GM21717 (cell line): ENCODE results near the gene ACOT2.
"Not testable (repeated sequence)": the region's sequence is repeated elsewhere in the genome, so short reads cannot be mapped to it uniquely, and the experiment has no call there.

Experiments
- ATAC-seq: cut with Tn5 transposase; IDR thresholded peaks from one replicate; pipeline ENCODE4 v1.9.1; 2021; ENCODE audit warnings: mild to moderate bottlenecking, moderate library complexity; ENCODE audit not compliant: unreplicated experiment

ACOT2 gene

GRCh38 chr14:73567951-73568885 is 795 bp upstream of the ACOT2 start:
- ATAC-seq: no peak

DNA sequence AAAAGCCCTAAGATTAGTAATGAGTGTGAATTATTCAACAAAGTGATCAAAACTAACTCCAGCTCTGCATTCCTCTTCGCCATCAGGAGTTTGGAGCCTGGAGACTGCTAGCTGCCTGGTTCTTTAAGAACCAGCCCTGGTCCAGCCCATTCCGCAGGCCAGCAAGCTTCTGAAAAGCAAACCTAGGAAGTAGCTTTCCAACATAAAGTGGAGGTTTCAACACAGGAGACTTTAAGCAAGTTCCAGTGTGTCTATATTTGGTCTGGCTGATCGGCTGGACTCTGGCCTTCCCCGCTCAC is 178 bp upstream of the ACOT2 start:
- ATAC-seq: not testable (repeated sequence)

DNA sequence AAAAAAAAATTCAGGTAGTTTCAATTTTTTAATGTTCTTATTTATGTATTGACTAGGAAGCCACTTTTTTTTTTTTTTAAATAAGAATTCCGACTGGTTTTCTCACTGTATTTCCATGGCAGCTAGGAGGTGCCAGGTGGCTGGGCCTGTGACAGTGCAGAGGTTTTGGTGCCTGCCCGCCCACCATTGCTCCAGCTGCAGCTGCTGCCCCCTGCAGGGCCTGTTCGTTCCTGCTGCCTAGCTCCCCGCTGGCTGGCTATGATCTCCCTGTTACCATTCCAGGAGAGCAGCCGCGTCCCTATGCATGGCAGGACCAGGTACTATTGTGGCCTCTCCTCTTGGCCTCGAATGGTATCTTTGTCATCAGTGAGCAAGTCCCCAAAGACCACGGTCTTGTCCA is 1.9 kb downstream of the ACOT2 start:
- not testable (repeated sequence) for ATAC-seq

DNA sequence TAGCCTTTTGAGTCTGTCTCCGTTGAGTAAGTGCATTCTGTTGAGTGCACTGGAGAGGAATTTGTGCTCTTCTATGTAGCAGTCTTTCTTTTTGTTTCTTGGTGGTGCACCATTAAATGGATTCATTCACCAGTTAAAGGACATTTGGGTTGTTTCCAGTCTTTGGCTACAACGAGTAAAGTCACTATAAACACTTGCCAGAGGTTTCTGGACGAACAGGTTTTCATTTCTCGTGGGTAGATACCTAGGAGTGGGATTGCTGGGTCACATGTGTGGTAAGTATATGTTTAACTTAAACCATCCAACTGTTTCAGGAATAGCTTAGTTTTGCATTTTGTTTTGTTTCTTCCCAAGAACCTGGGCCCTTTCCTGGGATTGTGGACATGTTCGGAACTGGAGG is 4.0 kb downstream of the ACOT2 start:
- ATAC-seq: not testable (repeated sequence)

GRCh38 chr14:73573740-73574139 is 4.7 kb downstream of the ACOT2 start:
- ATAC-seq: not testable (repeated sequence)

DNA sequence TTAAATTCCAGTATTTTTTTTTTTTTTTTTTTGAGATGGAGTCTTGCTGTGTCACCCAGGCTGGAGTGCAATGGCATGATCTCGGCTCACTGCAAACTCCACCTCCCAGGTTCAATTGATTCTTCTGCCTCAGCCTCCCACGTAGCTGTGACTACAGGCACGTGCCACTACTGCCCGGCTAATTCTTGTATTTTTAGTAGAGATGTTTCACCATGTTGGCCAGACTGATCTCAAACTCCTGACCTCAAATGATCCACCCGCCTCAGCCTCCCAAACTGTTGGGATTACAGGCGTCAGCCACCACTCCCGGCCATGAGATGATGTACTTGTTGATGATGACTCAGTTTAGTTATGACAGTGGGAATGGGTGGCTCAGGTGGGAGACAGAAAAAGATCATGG is 5.2 kb downstream of the ACOT2 start:
- not testable (repeated sequence) for ATAC-seq

DNA sequence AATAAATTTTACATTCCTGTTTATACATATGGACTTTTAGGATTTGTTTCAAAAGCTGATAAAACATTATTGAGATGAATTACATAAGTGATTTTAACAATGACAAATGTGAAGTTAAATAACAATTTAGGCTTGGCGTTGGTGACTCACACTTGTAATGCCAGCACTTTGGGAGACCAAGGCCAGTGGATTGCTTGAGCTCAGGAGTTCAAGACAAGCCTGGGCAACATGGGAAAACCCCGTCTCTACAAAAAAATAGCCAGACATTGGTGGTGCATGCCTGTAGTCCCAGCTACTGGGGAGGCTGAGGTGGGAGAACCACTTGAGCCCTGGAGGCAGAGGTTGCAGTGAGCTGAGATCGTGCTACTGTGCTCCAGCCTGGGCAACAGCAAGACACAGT is 7.4 kb downstream of the ACOT2 start:
- no peak for ATAC-seq

- ATAC-seq: not testable (repeated sequence)
These were observed 8.2 kb downstream of the ACOT2 start for GRCh38 chr14:73577214-73577613.

GRCh38 chr14:73582102-73582979 is 13.3 kb downstream of the ACOT2 start:
- ATAC-seq: not testable (repeated sequence)

- ATAC-seq: no peak
These were observed 19.7 kb downstream of the ACOT2 start for GRCh38 chr14:73588695-73589094.

- no peak for ATAC-seq
These were observed 20.1 kb downstream of the ACOT2 start for GRCh38 chr14:73589116-73589515.

DNA sequence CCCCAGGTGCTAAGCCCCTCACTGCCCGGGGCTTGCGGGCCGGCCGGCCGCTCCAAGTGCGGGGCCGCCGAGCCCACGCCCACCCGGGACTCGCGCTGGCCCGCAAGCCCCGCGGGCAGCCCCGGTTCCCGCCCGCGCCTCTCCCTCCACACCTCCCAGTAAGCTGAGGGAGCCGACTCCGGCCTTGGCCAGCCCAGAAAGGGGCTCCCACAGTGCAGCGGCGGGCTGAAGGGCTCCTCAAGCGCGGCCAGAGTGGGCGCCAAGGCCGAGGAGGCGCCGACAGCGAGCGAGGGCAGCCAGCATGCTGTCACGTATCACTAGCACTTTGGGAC is 21.6 kb downstream of the ACOT2 start:
- not testable (repeated sequence) for ATAC-seq

GRCh38 chr14:73591690-73592449 is 22.9 kb downstream of the ACOT2 start, which contains the start of gene ACOT4:
ACOT4 (plus strand) TSS chr14:73591873; CDS start chr14:73591960, 87 bp downstream.
- no peak for ATAC-seq

GRCh38 chr14:73594491-73594890 is 25.5 kb downstream of the ACOT2 start:
- no peak for ATAC-seq

DNA sequence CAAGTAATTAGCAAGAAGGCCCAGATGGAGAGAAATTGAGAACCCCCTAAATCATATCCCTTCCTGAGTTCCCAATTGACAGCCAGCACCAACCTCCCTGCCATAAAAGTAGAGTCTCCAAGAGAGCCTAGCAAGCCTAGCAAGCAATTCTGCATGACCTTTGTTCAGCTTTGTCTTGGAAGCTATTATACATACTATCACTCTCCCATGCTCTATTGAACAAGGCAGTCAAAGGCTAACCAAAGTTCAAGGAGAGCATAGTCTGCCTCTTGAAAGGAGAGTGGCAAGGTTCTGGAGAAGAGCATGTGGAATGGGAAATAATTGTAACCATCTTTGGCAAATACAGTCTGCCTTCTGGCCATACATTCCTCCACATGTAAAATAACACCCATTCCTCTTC is 30.5 kb downstream of the ACOT2 start:
- ATAC-seq: no peak

- ATAC-seq: no peak
These were observed 34.0 kb downstream of the ACOT2 start for GRCh38 chr14:73602994-73603393.

DNA sequence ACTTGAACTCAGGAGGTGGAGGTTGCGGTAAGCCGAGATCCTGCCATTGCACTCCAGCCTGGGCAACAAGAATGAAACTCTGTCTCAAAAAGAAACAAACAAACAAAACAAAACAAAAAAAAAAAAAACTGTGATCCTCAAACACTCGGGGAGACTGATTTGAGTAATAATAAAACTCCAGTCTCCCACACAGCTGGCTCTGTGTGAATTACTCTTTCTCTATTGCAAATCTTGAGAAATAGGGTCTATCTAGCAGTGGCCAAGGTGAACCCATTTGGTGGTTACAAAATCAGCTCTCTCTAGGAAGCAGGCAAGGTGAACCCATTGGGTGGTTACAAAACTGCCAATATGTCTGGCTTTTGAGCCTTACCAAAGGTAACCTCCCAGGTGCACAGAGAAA is 37.3 kb downstream of the ACOT2 start:
- no peak for ATAC-seq

DNA sequence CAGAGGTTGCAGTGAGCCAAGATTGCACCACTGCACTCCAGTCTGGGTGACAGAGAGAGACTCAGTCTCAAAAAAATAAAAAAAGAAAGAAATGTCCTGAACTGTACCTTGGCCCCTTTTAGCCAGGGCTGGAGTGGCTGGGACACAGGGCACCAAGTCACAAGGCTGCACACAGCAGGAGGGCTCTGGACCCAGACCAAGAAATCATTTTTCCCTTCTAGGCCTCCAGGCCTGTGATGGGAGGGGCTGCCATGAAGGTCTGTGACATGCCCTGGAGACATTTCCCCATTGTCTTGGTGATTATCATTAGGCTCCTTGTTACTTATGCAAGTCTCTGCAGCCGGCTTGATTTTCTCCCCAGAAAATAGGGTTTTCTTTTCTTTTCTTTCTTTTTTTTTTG is 38.2 kb downstream of the ACOT2 start:
- no peak for ATAC-seq

GRCh38 chr14:73610687-73611086 is 41.7 kb downstream of the ACOT2 start:
- ATAC-seq: no peak

DNA sequence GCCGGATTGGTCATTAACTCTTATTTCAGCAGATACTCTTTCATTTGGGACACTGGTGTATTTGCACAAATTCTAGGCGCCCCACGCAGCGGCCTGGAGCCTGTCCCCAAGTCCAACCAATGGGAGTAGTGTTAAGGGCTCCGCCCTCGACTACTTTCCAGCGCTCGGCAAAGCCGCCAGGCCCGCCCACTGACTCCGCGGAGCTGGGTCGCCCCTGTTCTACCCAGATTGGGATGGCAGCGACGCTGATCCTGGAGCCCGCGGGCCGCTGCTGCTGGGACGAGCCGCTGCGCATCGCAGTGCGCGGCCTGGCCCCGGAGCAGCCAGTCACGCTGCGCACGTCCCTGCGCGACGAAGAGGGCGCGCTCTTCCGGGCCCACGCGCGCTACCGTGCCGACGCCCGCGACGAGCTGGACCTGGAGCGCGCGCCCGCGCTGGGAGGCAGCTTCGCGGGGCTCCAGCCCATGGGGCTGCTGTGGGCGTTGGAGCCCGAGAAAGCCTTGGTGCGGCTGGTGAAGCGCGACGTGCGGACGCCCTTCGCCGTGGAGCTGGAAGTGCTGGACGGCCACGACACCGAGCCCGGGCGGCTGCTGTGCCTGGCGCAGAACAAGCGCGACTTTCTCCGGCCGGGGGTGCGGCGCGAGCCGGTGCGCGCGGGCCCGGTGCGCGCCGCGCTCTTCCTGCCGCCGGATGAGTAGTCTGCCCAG is 43.5 kb downstream of the ACOT2 start, which contains the start of gene ACOT6:
TSS of gene ACOT6 (plus strand) at position 179 of the 707 bp plus-strand sequence. CDS start at position 234, 55 bp downstream.
- no peak for ATAC-seq

GRCh38 chr14:73613046-73613383 is 44.0 kb downstream of the ACOT2 start:
- no peak for ATAC-seq
